Erythroblast (primary cell): Measurements from ENCODE around the gene NTRK2.

Experiments used
- GATA1 ChIP-seq: IDR thresholded peaks from 2 replicates; pipeline ENCODE4 v1.6.1; 2011; ENCODE audit warnings: low read depth, mild to moderate bottlenecking, control low read depth, low read length, moderate library complexity
- POLR2A ChIP-seq: IDR thresholded peaks from 2 replicates; pipeline ENCODE4 v1.6.1; 2011; ENCODE audit warnings: mild to moderate bottlenecking, low read length

DNA sequence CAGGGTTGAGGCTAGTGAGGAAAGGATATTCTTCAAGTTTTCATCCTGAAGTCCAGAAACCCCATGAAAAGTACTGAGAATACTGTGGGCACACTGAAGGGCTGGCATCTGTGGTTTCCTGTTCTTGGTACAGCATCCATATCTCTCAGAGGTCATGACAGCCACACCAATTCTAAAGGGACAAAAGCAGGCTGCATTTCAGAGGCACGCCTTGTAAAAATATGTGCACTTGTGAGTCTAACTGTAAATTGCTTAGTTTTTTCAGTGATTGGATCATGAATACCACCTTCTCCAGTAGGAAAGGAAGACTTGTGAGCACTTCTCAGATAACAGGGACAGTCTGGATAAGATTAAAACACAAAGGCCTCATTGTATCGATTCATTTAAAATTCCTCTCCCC is 230.9 kb downstream of the NTRK2 start:
- TF ChIP-seq POLR2A (no peak), GATA1 (no peak)
